ENCODE data around the gene CIAO1.
"Not testable (repeated sequence)": the region's sequence is repeated elsewhere in the genome, so short reads cannot be mapped to it uniquely, and the experiment has no call there.

CIAO1 gene

GRCh38 chr2:96274355-96275056, 8.5 kb downstream of the CIAO1 start:
- no peak for DNase-seq (ENCODE audit: low read depth in 2 of 2)

GRCh38 chr2:96276787-96277499, 10.9 kb downstream of the CIAO1 start:
- no peak for DNase-seq (ENCODE audit: low read depth in 2 of 2)

- DNase-seq (ENCODE audit: low read depth in 2 of 2): no peak
Observed at GRCh38 chr2:96287273-96287856, 21.3 kb downstream of the CIAO1 start.

GRCh38 chr2:96291751-96292150, 25.7 kb downstream of the CIAO1 start:
- no peak for DNase-seq (ENCODE audit: low read depth in 2 of 2)

GRCh38 chr2:96294271-96294670, 28.2 kb downstream of the CIAO1 start:
- not testable (repeated sequence) for DNase-seq (ENCODE audit: low read depth in 2 of 2)

GRCh38 chr2:96296925-96297324, 30.9 kb downstream of the CIAO1 start:
- no peak for DNase-seq (ENCODE audit: low read depth in 2 of 2)

- DNase-seq (ENCODE audit: low read depth in 2 of 2): no peak
Observed at GRCh38 chr2:96301865-96302264, 35.8 kb downstream of the CIAO1 start.

- DNase-seq (ENCODE audit: low read depth in 2 of 2): no peak
Observed at GRCh38 chr2:96304606-96305005, 38.6 kb downstream of the CIAO1 start.

GRCh38 chr2:96305091-96305978, 39.3 kb downstream of the CIAO1 start, which contains the start of gene SNRNP200:
Gene SNRNP200 (minus strand): TSS chr2:96305546. CDS start chr2:96305437, 109 bp downstream.
- DNase-seq (ENCODE audit: low read depth in 2 of 2): peak; percentile 88 to 89

- DNase-seq (ENCODE audit: low read depth in 2 of 2): no peak
Observed at GRCh38 chr2:96305979-96306308, 39.9 kb downstream of the CIAO1 start.

GRCh38 chr2:96306370-96306769, 40.3 kb downstream of the CIAO1 start:
- DNase-seq (ENCODE audit: low read depth in 2 of 2): no peak

GRCh38 chr2:96308248-96308647, 42.2 kb downstream of the CIAO1 start:
- no peak for DNase-seq (ENCODE audit: low read depth in 2 of 2)

GRCh38 chr2:96315005-96315399, 49.0 kb downstream of the CIAO1 start:
- no peak for DNase-seq (ENCODE audit: low read depth in 2 of 2)

- no peak for DNase-seq (ENCODE audit: low read depth in 2 of 2)
Observed at GRCh38 chr2:96315400-96316071, 49.5 kb downstream of the CIAO1 start.

GRCh38 chr2:96316999-96317398, 51.0 kb downstream of the CIAO1 start:
- DNase-seq (ENCODE audit: low read depth in 2 of 2): no peak

- DNase-seq (ENCODE audit: low read depth in 2 of 2): no peak
Observed at GRCh38 chr2:96317584-96317997, 51.6 kb downstream of the CIAO1 start.

GRCh38 chr2:96318723-96319122, 52.7 kb downstream of the CIAO1 start:
- DNase-seq (ENCODE audit: low read depth in 2 of 2): no peak

- no peak for DNase-seq (ENCODE audit: low read depth in 2 of 2)
Observed at GRCh38 chr2:96319396-96319795, 53.4 kb downstream of the CIAO1 start.

GRCh38 chr2:96320326-96320725, 54.3 kb downstream of the CIAO1 start:
- DNase-seq (ENCODE audit: low read depth in 2 of 2): no peak

- DNase-seq (ENCODE audit: low read depth in 2 of 2): no peak
Observed at GRCh38 chr2:96320728-96321622, 55.0 kb downstream of the CIAO1 start.
